ENCODE results near the gene SZT2. TPM values are rescaled to one million over a fixed set of nuclear protein-coding genes. Genes with fewer than 3 reads are reported as not detected.

Gene SZT2
- total and polyA plus RNA-seq, 12 donors: 8.6 to 44.0 (median 26.0) TPM

DNA sequence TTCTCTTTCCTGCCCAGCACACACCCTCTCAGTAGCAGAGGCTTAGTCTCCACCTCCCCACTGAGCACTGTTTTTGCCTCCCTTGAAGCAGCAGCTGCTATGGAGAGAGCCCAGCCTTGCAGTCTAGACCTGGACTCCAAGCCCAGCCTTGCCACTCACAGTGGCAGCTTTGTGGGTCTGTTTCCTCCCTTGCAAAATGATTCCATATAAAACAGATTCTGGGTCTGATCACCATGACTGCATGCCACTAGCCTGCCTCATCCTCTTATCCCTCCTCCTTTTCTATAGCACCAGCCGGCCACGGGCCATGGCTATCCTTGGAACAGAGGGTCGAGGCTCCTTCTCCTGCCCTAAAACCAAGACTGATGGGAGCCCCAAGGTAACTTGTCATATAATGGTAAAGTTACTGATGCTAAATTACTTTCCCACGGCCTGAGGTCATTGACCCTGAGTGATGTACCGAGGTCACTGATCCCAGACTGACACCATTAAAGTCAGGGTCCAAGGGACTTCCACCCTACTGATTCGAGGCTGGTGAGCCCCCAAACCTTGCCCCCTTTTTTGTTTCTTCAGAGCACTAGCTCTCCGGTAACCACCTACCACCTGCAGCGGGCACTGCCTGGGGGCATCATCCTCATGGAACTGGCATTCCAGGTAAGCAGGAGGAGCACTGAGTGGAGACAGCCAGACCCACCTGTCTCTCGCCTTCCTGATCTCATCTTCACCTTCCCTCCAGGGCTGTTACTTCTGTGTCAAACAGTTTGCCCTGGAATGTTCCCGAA is 56.1 kb downstream of the SZT2 start:
- no peaks in the 10 kb centered on the region for H3K27me3 ChIP-seq
- TF ChIP-seq, protein P1, sequence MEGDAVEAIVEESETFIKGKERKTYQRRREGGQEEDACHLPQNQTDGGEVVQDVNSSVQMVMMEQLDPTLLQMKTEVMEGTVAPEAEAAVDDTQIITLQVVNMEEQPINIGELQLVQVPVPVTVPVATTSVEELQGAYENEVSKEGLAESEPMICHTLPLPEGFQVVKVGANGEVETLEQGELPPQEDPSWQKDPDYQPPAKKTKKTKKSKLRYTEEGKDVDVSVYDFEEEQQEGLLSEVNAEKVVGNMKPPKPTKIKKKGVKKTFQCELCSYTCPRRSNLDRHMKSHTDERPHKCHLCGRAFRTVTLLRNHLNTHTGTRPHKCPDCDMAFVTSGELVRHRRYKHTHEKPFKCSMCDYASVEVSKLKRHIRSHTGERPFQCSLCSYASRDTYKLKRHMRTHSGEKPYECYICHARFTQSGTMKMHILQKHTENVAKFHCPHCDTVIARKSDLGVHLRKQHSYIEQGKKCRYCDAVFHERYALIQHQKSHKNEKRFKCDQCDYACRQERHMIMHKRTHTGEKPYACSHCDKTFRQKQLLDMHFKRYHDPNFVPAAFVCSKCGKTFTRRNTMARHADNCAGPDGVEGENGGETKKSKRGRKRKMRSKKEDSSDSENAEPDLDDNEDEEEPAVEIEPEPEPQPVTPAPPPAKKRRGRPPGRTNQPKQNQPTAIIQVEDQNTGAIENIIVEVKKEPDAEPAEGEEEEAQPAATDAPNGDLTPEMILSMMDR (IDR thresholded peaks at IDR 0.05): no peak
- H3K4me3 ChIP-seq: no peak overlapping the region
- H3K27ac ChIP-seq: no peak overlapping the region
- 94% methylated on average over 10 of the region's 10 CpGs for WGBS, 2 donors
- no peak for ATAC-seq
- no peaks in the 10 kb centered on the region for H3K9me3 ChIP-seq
- no peak for DNase-seq
- H3K4me1 ChIP-seq: peaks cover 0 to 19% (median 0%) of the 10 kb centered on the region in 9 donors
- H3K36me3 ChIP-seq: peaks cover 0 to 100% (median 76%) of the 10 kb centered on the region in 9 donors
- intact Hi-C loops (cut with DNase I): no loop called here

DNA sequence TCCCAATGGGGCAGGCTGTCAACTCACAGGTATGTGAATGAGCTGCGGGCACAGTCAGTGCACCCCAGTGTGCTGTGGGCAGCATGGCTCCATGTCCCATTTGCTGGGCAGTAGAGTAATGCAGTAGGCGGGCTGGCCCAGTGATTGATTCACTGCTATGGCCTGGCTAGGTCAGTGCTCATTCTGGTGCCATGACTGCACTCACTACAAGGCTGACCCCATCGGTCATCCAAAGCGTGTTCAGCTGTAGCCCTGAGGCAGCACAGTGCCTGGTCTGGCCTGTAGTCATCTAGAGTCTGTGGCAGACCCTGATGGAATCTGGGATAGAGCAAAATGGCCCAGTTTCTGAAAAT is 56.7 kb downstream of the SZT2 start:
- intact Hi-C loops (cut with DNase I): no loop called here
- no peak overlapping the region for H3K4me3 ChIP-seq
- DNase-seq (no peak), ATAC-seq (no peak)
- TF ChIP-seq, protein P1 (IDR thresholded peaks at IDR 0.05): no peak
- H3K27me3 ChIP-seq: no peaks in the 10 kb centered on the region
- peaks cover 0 to 19% (median 0%) of the 10 kb centered on the region in 9 donors for H3K4me1 ChIP-seq
- WGBS, 2 donors: 96 to 97% methylated on average over 4 of the region's 4 CpGs
- H3K27ac ChIP-seq: no peak overlapping the region
- peaks cover 0 to 100% (median 77%) of the 10 kb centered on the region in 9 donors for H3K36me3 ChIP-seq
- H3K9me3 ChIP-seq: no peaks in the 10 kb centered on the region

DNA sequence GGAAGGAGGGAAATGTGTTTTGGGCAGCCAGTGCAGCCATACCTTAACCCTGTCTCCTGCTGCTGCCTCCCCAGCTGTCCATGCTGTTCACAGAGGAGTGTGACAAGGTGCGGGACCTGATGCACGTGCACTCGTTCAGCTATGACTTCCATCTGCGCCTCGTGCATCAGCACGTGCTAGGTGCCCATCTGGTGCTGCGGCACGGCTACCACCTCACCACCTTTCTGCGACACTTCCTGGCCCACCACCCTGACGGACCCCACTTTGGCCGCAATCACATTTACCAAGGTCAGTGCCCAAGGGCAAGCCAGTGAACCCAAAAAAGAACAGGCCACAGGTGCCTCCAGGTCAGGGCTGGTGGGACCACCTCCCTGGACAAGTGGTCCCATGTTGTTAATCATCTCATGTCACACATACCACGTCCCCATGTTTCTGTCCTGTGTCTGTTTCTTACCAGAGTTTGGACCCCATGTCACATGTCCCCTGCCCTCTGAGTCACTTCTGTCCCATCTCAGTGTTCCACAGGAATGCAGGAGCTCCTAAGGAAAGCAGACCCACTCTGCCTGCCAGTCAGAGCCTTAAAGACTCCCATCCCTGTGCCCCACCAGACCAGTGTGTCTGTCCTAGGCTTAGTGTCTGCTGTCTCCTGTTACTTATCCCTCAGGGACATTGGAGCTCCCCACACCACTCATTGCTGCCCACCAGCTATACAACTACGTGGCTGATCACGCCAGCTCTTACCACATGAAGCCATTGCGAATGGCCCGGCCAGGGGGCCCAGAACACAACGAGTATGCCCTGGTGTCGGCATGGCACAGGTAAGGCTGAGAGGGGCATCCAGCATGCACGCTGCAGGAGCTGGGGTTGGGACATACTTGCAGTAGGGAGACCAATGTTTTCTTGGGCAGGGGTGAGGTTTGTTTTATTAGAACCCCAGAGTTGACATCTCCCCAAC is 57.5 kb downstream of the SZT2 start:
- peaks cover 0 to 19% (median 0%) of the 10 kb centered on the region in 9 donors for H3K4me1 ChIP-seq
- H3K36me3 ChIP-seq: peaks cover 0 to 100% (median 76%) of the 10 kb centered on the region in 9 donors
- no peak overlapping the region for H3K27ac ChIP-seq
- no peaks in the 10 kb centered on the region for H3K9me3 ChIP-seq
- 91 to 94% methylated on average over 19 of the region's 19 CpGs for WGBS, 2 donors
- DNase-seq (no peak), ATAC-seq (no peak)
- no peaks in the 10 kb centered on the region for H3K27me3 ChIP-seq
- TF ChIP-seq, protein P1 (IDR thresholded peaks at IDR 0.05): no peak
- intact Hi-C loops (cut with DNase I): no loop called here
- no peak overlapping the region for H3K4me3 ChIP-seq

Data from heart right ventricle (tissue), 16 donors.